ENCODE results near the gene ZNF273.
"Not testable (repeated sequence)": the region's sequence is repeated elsewhere in the genome, so short reads cannot be mapped to it uniquely, and the experiment has no call there.

DNA sequence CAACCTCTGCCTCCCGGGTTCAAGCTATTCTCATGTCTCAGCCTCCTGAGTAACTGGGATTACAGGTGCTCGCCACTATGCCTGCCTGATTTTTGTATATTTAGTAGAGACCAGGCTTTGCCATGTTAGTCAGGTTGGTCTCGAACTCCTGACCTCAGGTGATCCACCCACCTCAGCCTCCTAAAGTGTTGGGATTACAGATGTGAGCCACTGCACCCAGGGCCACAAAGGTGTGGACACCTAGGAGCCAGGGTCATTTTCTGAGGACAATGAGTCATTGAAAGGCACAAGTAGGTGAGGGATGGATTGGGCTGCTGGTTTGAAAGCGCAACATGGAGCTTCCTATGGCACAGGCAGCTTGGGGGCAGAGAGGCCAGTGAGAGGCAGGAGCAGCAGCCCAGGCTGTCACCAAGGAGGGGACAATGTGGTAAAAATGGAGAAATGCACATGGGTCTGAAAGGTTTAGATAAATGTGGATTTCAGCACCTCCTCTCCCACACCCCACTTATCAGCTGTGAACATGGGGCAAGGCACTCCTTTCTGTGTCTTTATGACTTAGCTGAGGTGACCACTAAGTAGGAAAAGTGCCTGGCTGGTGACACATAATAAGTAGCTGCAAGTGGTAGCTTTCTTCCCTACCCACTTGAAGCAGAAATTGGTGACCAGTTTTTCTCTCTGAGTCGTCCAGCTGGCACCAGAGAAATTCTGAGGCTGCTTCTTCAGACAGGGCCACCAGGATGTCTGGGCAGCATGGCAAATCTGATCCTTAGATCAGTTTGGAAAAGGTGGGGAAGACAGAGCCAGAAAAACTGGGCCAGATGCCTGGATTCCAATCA lies 41.8 kb downstream of the ZNF273 start:
- TF ChIP-seq, protein P1, sequence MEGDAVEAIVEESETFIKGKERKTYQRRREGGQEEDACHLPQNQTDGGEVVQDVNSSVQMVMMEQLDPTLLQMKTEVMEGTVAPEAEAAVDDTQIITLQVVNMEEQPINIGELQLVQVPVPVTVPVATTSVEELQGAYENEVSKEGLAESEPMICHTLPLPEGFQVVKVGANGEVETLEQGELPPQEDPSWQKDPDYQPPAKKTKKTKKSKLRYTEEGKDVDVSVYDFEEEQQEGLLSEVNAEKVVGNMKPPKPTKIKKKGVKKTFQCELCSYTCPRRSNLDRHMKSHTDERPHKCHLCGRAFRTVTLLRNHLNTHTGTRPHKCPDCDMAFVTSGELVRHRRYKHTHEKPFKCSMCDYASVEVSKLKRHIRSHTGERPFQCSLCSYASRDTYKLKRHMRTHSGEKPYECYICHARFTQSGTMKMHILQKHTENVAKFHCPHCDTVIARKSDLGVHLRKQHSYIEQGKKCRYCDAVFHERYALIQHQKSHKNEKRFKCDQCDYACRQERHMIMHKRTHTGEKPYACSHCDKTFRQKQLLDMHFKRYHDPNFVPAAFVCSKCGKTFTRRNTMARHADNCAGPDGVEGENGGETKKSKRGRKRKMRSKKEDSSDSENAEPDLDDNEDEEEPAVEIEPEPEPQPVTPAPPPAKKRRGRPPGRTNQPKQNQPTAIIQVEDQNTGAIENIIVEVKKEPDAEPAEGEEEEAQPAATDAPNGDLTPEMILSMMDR (IDR thresholded peaks at IDR 0.05 in 4 of 5, conservative IDR thresholded peaks at IDR 0.05 in 1 of 5), result not testable (repeated sequence)
- TF ChIP-seq POLR2A (IDR thresholded peaks at IDR 0.05), result not testable (repeated sequence)
